Measurements from ENCODE around the gene TTC21A.

Gene TTC21A

DNA sequence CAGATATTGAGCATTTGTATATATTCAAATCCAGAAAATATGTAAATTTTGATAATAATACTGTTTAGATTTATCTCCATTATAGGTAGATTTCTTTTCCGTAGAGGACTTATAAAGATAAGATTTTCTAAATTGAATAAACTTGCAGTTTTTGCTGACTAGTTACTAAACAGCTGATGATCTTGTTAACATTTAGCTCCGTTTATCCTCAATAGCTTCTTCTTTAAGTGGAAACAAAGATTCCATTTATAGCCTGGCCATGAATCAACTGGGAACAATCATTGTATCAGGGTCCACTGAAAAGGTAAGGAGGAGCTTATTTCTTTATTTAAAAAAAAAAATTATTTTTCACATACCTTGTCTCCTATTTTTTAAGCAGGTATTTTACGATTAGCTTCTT lies 38.9 kb upstream of the TTC21A start:
- Histone ChIP-seq H3K9me2 (replicated peaks; ENCODE audit: insufficient read depth, low read length) (no peaks in the 10 kb centered on the region), H3F3A (ENCODE audit: insufficient read depth, low read length) (no peaks in the 10 kb centered on the region), H3K4me2 (ENCODE audit: low read depth, low read length) (no peak overlapping the region), H2AFZ (ENCODE audit: low read length) (no peak overlapping the region), H3K79me2 (ENCODE audit: low read length) (peaks cover 3% of the 10 kb centered on the region; the same call in 1 of the 2 replicates), H3K9me3 (replicated peaks; ENCODE audit: insufficient read depth, low read length) (no peaks in the 10 kb centered on the region), H3K27ac (ENCODE audit: low read length) (no peak overlapping the region), H3K9ac (ENCODE audit: low read length) (no peak overlapping the region), H3K27me3 (replicated peaks; ENCODE audit: insufficient read depth, low read length) (no peaks in the 10 kb centered on the region), H3K4me1 (ENCODE audit: low read length) (no peaks in the 10 kb centered on the region), H3K36me3 (replicated peaks; ENCODE audit: insufficient read depth, low read length) (no peaks in the 10 kb centered on the region), H4K20me1 (ENCODE audit: insufficient read depth, low read length) (no peaks in the 10 kb centered on the region), H3K4me3 (ENCODE audit: low read length) (no peak overlapping the region)
- DNase-seq: no peak
- TF ChIP-seq EZH2 (optimal IDR thresholded peaks at IDR 0.05; ENCODE audit: low read depth, low read length): no peak
- TF ChIP-seq EZH2phosphoT487 (IDR thresholded peaks at IDR 0.05; ENCODE audit: low read length): no peak
- TF ChIP-seq, protein P1, sequence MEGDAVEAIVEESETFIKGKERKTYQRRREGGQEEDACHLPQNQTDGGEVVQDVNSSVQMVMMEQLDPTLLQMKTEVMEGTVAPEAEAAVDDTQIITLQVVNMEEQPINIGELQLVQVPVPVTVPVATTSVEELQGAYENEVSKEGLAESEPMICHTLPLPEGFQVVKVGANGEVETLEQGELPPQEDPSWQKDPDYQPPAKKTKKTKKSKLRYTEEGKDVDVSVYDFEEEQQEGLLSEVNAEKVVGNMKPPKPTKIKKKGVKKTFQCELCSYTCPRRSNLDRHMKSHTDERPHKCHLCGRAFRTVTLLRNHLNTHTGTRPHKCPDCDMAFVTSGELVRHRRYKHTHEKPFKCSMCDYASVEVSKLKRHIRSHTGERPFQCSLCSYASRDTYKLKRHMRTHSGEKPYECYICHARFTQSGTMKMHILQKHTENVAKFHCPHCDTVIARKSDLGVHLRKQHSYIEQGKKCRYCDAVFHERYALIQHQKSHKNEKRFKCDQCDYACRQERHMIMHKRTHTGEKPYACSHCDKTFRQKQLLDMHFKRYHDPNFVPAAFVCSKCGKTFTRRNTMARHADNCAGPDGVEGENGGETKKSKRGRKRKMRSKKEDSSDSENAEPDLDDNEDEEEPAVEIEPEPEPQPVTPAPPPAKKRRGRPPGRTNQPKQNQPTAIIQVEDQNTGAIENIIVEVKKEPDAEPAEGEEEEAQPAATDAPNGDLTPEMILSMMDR (IDR thresholded peaks at IDR 0.05; ENCODE audit: low read length): no peak

DNA sequence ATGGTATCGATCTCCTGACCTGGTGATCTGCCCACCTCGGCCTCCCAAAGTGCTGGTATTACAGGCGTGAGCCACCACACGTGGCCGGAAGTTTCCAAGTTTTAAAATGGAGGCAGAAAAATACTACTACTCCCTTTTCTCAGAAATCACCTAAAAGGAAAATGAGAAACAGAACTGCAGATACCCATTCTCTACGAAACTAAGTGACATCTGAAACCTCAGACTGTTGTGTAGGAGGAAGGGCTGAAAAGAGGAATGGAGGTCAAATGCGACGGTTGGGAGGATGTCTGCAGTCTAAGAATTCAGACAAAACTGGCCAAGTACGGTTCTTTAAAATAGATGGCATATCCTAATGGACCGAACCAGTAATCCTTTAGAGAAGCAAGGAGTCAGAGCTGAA lies 31.6 kb upstream of the TTC21A start:
- H3K4me3 ChIP-seq (ENCODE audit: low read length): no peak overlapping the region; the same call in 1 of the 2 replicates
- peaks cover 25% of the 10 kb centered on the region for H3K4me1 ChIP-seq (ENCODE audit: low read length)
- no peak overlapping the region for H3K9ac ChIP-seq (ENCODE audit: low read length)
- peak overlapping the region; percentile 77; the same call in 1 of the 2 replicates for H3K27ac ChIP-seq (ENCODE audit: low read length)
- TF ChIP-seq EZH2phosphoT487 (IDR thresholded peaks at IDR 0.05; ENCODE audit: low read length): no peak
- no peak for TF ChIP-seq EZH2 (optimal IDR thresholded peaks at IDR 0.05; ENCODE audit: low read depth, low read length)
- TF ChIP-seq, protein P1 (IDR thresholded peaks at IDR 0.05; ENCODE audit: low read length): no peak
- peaks cover 11% of the 10 kb centered on the region; the same call in 1 of the 2 replicates for H3K36me3 ChIP-seq (replicated peaks; ENCODE audit: insufficient read depth, low read length)
- peak overlapping the region; percentile 41 for H2AFZ ChIP-seq (ENCODE audit: low read length)
- no peaks in the 10 kb centered on the region for H3K79me2 ChIP-seq (ENCODE audit: low read length)
- H3K4me2 ChIP-seq (ENCODE audit: low read depth, low read length): peak overlapping the region; percentile 49; the same call in 1 of the 2 replicates
- H3K9me3 ChIP-seq (replicated peaks; ENCODE audit: insufficient read depth, low read length): no peaks in the 10 kb centered on the region
- DNase-seq: peak; percentile 75
- H3K27me3 ChIP-seq (replicated peaks; ENCODE audit: insufficient read depth, low read length): no peaks in the 10 kb centered on the region
- no peaks in the 10 kb centered on the region for H3K9me2 ChIP-seq (replicated peaks; ENCODE audit: insufficient read depth, low read length)
- H4K20me1 ChIP-seq (ENCODE audit: insufficient read depth, low read length): no peaks in the 10 kb centered on the region
- H3F3A ChIP-seq (ENCODE audit: insufficient read depth, low read length): peaks cover 25% of the 10 kb centered on the region

DNA sequence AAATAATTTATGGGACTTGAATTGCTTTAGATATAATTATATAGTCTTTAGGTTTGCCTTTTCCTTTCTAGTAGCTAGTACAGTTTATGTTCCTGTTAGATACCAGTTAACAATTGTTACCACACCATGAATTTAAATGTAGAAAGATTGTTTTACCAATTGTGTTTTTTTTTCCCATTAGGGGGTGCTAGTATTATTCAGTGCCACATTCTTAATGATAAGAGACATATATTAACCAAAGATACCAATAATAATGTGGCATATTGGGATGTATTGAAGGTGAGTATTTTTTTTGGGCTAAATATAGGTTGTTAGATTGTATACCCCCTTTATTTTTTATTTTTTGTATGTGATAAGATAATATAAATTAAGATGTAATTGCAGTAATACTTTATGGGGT lies 27.9 kb upstream of the TTC21A start:
- Histone ChIP-seq H3K9me2 (replicated peaks; ENCODE audit: insufficient read depth, low read length) (no peaks in the 10 kb centered on the region), H3K79me2 (ENCODE audit: low read length) (no peaks in the 10 kb centered on the region), H3K4me2 (ENCODE audit: low read depth, low read length) (no peak overlapping the region), H3K27me3 (replicated peaks; ENCODE audit: insufficient read depth, low read length) (no peaks in the 10 kb centered on the region), H4K20me1 (ENCODE audit: insufficient read depth, low read length) (no peaks in the 10 kb centered on the region), H3K9ac (ENCODE audit: low read length) (no peak overlapping the region), H3K9me3 (replicated peaks; ENCODE audit: insufficient read depth, low read length) (no peaks in the 10 kb centered on the region), H3F3A (ENCODE audit: insufficient read depth, low read length) (peaks cover 23% of the 10 kb centered on the region), H3K4me3 (ENCODE audit: low read length) (no peak overlapping the region), H3K27ac (ENCODE audit: low read length) (no peak overlapping the region), H3K36me3 (replicated peaks; ENCODE audit: insufficient read depth, low read length) (peaks cover 11% of the 10 kb centered on the region; the same call in 1 of the 2 replicates), H2AFZ (ENCODE audit: low read length) (no peak overlapping the region), H3K4me1 (ENCODE audit: low read length) (peaks cover 25% of the 10 kb centered on the region)
- TF ChIP-seq, protein P1 (IDR thresholded peaks at IDR 0.05; ENCODE audit: low read length): no peak
- TF ChIP-seq EZH2phosphoT487 (IDR thresholded peaks at IDR 0.05; ENCODE audit: low read length) (no peak), EZH2 (optimal IDR thresholded peaks at IDR 0.05; ENCODE audit: low read depth, low read length) (no peak)
- no peak for DNase-seq
